OCI-LY3 (cell line): ENCODE measurements around the gene SIRT1.

Source experiments
- H2AFZ ChIP-seq: fragments of 200-600, 300-600 bp; shearing (Covaris generic); 2 replicates; pipeline ENCODE4 v1.6.0; 2014; ENCODE audit warnings: antibody characterized with exemption, low read depth, low read length
- H3K27ac ChIP-seq: fragments of 200-600, 300-600 bp; sonication (generic); 2 replicates; pipeline ENCODE4 v1.5.1; 2014; ENCODE audit warnings: mild to moderate bottlenecking, low read length, moderate library complexity, mixed read lengths
- H3K27me3 ChIP-seq: fragments of 200-600, 300-600 bp; sonication (generic); 2 replicates; pipeline ENCODE4 v1.6.1; 2014; ENCODE audit warnings: low read depth, low read length, mixed read lengths
- H3K36me3 ChIP-seq: fragments of 200-600, 300-600 bp; sonication (generic); replicated peaks from 2 replicates; pipeline ENCODE3; 2014; ENCODE audit warnings: low read depth, low read length, mixed read lengths
- H3K4me1 ChIP-seq: fragments of 300-600, 200-600 bp; sonication (generic); 2 replicates; pipeline ENCODE4 v1.6.1; 2014; ENCODE audit warnings: low read length, mixed read lengths
- H3K4me2 ChIP-seq: fragments of 200-600, 300-600 bp; sonication (generic); 2 replicates; pipeline ENCODE4 v1.6.1; 2014; ENCODE audit warnings: low read length, mixed read lengths
- H3K4me3 ChIP-seq: fragments of 300-600, 200-600 bp; sonication (generic); 2 replicates; pipeline ENCODE4 v1.5.1; 2014; ENCODE audit warnings: antibody characterized with exemption, mild to moderate bottlenecking, low read length, moderate library complexity
- H3K79me2 ChIP-seq: fragments of 300-600, 200-600 bp; shearing (Covaris generic); 2 replicates; pipeline ENCODE4 v1.6.1; 2014; ENCODE audit warnings: mild to moderate bottlenecking, low read length, mixed read lengths
- H3K9ac ChIP-seq: fragments of 300-600, 200-600 bp; shearing (Covaris generic); 2 replicates; pipeline ENCODE4 v1.6.0; 2014; ENCODE audit warnings: mild to moderate bottlenecking, low read length, moderate library complexity
- H3K9me3 ChIP-seq: fragments of 200-600, 300-600 bp; shearing (Covaris generic); 2 replicates; pipeline ENCODE4 v1.6.1; 2014; ENCODE audit warnings: low read length, mixed read lengths; ENCODE audit not compliant: insufficient read depth
- H4K20me1 ChIP-seq: fragments of 200-600, 300-600 bp; sonication (generic); 2 replicates; pipeline ENCODE4 v1.6.1; 2016; ENCODE audit warnings: low read length, mixed read lengths; ENCODE audit not compliant: insufficient read depth
- EZH2phosphoT487 ChIP-seq: fragments of 200-600 bp; shearing (Covaris generic); IDR thresholded peaks from 2 replicates; pipeline ENCODE4 v1.6.1; 2018; ENCODE audit warnings: antibody characterized with exemption, mixed run types, low read depth
- TF ChIP-seq, protein P1 (sequence below): fragments of 200-600, 300-600 bp; sonication (generic); IDR thresholded peaks from 2 replicates; pipeline ENCODE4 v1.5.1; 2014; ENCODE audit warnings: antibody characterized with exemption, low read length, low read depth

SIRT1 gene

DNA sequence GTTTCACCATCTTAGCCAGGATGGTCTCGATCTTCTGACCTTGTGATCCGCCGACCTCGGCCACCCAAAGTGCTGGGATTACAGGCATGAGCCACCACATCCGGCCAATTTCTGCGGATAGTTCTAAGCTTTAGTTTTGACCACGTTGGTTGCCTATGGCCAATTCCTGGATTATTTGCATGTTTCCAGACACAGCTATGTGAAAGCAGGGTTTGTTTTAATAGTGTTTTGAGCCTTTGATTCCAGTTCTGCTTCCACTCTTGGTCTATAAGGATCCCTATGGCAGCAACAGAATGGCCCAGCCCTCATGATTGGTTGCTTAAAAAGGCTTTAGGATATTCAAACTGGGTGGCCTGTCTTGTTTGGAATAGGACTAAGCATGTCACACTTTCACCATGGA is 19.1 kb downstream of the SIRT1 start:
- no peak overlapping the region for H2AFZ ChIP-seq
- no peak for TF ChIP-seq EZH2phosphoT487
- TF ChIP-seq, protein P1, sequence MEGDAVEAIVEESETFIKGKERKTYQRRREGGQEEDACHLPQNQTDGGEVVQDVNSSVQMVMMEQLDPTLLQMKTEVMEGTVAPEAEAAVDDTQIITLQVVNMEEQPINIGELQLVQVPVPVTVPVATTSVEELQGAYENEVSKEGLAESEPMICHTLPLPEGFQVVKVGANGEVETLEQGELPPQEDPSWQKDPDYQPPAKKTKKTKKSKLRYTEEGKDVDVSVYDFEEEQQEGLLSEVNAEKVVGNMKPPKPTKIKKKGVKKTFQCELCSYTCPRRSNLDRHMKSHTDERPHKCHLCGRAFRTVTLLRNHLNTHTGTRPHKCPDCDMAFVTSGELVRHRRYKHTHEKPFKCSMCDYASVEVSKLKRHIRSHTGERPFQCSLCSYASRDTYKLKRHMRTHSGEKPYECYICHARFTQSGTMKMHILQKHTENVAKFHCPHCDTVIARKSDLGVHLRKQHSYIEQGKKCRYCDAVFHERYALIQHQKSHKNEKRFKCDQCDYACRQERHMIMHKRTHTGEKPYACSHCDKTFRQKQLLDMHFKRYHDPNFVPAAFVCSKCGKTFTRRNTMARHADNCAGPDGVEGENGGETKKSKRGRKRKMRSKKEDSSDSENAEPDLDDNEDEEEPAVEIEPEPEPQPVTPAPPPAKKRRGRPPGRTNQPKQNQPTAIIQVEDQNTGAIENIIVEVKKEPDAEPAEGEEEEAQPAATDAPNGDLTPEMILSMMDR, result no peak
- no peak overlapping the region for H3K4me2 ChIP-seq
- H3K36me3 ChIP-seq, result peaks cover 24% of the 10 kb centered on the region
- no peak overlapping the region for H3K4me3 ChIP-seq
- no peak overlapping the region for H3K27ac ChIP-seq
- H3K27me3 ChIP-seq, result no peaks in the 10 kb centered on the region
- H3K79me2 ChIP-seq, result peaks cover 5% of the 10 kb centered on the region; the same call in 1 of the 2 replicates
- H3K9me3 ChIP-seq, result no peaks in the 10 kb centered on the region
- H4K20me1 ChIP-seq, result no peaks in the 10 kb centered on the region
- H3K9ac ChIP-seq, result no peak overlapping the region
- H3K4me1 ChIP-seq, result peaks cover 7% of the 10 kb centered on the region; the same call in 1 of the 2 replicates

DNA sequence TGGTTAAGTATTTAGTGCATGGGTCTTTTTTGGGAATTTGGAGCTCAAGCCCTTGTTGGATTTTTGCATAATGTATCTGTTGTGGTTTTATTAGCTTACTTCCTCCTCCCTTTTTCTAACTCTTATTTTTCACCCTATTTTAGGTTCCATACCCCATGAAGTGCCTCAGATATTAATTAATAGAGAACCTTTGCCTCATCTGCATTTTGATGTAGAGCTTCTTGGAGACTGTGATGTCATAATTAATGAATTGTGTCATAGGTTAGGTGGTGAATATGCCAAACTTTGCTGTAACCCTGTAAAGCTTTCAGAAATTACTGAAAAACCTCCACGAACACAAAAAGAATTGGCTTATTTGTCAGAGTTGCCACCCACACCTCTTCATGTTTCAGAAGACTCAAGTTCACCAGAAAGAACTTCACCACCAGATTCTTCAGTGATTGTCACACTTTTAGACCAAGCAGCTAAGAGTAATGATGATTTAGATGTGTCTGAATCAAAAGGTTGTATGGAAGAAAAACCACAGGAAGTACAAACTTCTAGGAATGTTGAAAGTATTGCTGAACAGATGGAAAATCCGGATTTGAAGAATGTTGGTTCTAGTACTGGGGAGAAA is 28.0 kb downstream of the SIRT1 start:
- Histone ChIP-seq H3K27me3 (no peaks in the 10 kb centered on the region), H3K36me3 (peaks cover 28% of the 10 kb centered on the region), H3K4me1 (peaks cover 7% of the 10 kb centered on the region; the same call in 1 of the 2 replicates), H3K9ac (no peak overlapping the region), H3K4me2 (no peak overlapping the region), H3K4me3 (no peak overlapping the region), H3K27ac (no peak overlapping the region), H4K20me1 (no peaks in the 10 kb centered on the region), H3K79me2 (no peaks in the 10 kb centered on the region), H2AFZ (no peak overlapping the region), H3K9me3 (no peaks in the 10 kb centered on the region)
- TF ChIP-seq, protein P1, result no peak
- TF ChIP-seq EZH2phosphoT487, result no peak

DNA sequence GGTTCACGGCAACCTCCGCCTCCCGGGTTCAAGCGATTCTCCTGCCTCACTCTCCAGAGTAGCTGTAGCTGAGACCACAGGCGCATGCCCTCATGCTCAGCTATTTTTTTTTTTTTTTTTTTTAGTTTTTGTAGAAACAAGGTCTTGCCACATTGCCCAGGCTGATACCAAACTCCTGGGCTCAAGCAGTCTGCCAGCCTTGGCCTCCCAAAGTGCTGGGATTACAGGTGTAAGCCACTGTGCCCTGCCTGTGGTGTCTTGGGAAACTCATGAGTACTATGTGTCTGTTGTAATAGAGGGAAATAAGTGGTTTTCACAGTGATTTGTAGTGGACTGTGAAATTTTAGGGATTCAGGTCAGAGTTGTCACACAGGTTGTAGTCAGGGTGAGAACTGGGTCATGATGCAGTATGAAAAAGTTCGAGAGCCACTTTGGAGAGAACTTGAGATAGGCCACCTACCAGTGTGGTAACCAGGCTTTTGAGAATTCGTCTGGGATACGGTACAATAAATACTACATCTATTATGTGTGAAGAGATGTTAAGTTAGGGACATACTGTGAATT is 30.4 kb downstream of the SIRT1 start:
- no peaks in the 10 kb centered on the region for H3K9me3 ChIP-seq
- no peak overlapping the region for H2AFZ ChIP-seq
- H3K9ac ChIP-seq, result no peak overlapping the region
- H3K36me3 ChIP-seq, result peaks cover 17% of the 10 kb centered on the region
- no peaks in the 10 kb centered on the region for H3K27me3 ChIP-seq
- no peaks in the 10 kb centered on the region for H3K4me1 ChIP-seq
- H3K27ac ChIP-seq, result no peak overlapping the region
- H3K4me3 ChIP-seq, result no peak overlapping the region
- TF ChIP-seq, protein P1, result no peak
- no peak for TF ChIP-seq EZH2phosphoT487
- H3K79me2 ChIP-seq, result no peaks in the 10 kb centered on the region
- H3K4me2 ChIP-seq, result no peak overlapping the region
- no peaks in the 10 kb centered on the region for H4K20me1 ChIP-seq

DNA sequence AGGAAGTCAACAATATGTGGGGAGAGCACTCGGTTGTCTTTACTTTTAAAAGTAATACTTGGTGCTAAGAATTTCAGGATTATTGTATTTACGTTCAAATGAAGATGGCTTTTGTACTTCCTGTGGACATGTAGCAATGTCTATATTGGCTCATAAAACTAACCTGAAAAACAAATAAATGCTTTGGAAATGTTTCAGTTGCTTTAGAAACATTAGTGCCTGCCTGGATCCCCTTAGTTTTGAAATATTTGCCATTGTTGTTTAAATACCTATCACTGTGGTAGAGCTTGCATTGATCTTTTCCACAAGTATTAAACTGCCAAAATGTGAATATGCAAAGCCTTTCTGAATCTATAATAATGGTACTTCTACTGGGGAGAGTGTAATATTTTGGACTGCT is 32.7 kb downstream of the SIRT1 start:
- no peaks in the 10 kb centered on the region for H3K79me2 ChIP-seq
- H3K4me2 ChIP-seq, result no peak overlapping the region
- no peaks in the 10 kb centered on the region for H3K9me3 ChIP-seq
- no peaks in the 10 kb centered on the region for H3K27me3 ChIP-seq
- no peak overlapping the region for H3K9ac ChIP-seq
- H2AFZ ChIP-seq, result no peak overlapping the region
- no peaks in the 10 kb centered on the region for H3K4me1 ChIP-seq
- H4K20me1 ChIP-seq, result no peaks in the 10 kb centered on the region
- H3K36me3 ChIP-seq, result peaks cover 17% of the 10 kb centered on the region
- TF ChIP-seq, protein P1, result no peak
- TF ChIP-seq EZH2phosphoT487, result no peak
- H3K4me3 ChIP-seq, result no peak overlapping the region
- H3K27ac ChIP-seq, result no peak overlapping the region
